ENCODE data around the gene ANKK1.

Gene ANKK1

DNA sequence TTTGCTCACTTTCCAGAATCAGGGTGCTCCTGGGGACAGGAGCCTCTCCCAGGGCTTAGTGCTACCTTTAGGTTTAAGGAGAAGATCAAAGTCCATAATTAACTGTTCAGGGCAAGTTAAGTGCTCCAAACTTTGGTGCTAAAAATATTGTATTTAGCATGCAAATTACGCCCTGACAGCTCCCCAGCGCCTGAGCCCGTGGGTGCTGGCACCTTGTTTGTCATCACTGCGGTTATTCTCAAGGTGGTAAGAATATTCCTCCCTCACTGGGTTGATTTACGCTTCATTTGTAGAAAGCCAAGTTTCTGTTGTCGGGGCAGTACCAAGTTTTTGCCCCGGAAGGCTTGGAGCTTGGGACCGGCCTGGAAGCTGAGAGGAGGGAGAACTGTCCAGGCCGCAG, 21.3 kb downstream of the ANKK1 start:
- no peak for DNase-seq (ENCODE audit: low read depth, low spot score)

- no peak for DNase-seq (ENCODE audit: low read depth, low spot score)
Measured at GRCh38 chr11:113409526-113409925, 21.9 kb downstream of the ANKK1 start.

GRCh38 chr11:113410414-113411135, 23.0 kb downstream of the ANKK1 start:
- DNase-seq (ENCODE audit: low read depth, low spot score): no peak

- DNase-seq (ENCODE audit: low read depth, low spot score): no peak
Measured at GRCh38 chr11:113411536-113411935, 24.0 kb downstream of the ANKK1 start.

GRCh38 chr11:113412675-113413074, 25.1 kb downstream of the ANKK1 start:
- no peak for DNase-seq (ENCODE audit: low read depth, low spot score)

GRCh38 chr11:113415343-113415742, 27.8 kb downstream of the ANKK1 start:
- DNase-seq (ENCODE audit: low read depth, low spot score): no peak

DNA sequence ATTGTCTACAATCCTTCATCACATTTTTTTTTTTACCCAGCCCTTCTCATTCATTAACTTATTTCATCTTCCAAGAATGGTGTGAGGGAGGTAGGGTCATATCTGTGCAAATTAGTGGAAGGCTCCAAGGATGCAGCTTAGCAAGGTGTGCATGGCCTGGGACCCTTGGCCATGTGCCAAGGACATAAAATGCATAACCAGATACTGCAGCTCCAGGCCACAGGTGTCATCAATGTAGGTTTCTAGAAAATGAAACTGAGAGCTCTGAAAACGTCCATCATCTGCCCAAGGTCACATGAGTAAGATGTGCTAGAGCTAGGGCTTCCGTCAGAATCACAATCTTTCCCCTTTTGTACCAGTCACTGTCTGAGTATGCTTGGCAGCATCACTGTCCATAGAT, 29.8 kb downstream of the ANKK1 start:
- DNase-seq (ENCODE audit: low read depth, low spot score): no peak

DNA sequence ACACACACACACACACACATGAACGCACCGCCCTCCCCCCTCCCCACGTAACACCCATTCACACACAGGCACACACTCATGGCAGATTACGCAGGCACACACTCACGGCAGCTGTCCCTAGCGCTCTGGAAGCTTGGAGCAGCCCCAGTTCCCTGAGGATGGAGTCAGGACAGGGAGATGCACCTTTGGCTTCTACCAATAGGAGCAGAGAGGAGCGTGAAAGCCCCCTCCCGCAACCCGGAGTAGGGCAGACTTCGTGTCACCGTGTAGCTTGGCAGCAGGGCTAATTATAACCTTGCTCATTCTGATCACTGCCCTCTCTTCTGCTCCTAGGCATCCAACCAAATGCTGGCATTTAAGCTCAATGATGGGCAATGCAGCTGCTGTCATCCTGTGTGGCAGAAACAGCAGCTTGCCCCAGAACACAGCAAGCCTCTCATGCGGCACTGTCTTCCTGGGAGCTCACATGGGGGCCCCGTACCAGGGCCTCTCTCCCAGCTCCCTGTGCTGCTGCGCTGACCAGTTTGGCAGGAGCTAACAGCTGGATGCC, 31.9 kb downstream of the ANKK1 start:
- DNase-seq (ENCODE audit: low read depth, low spot score): no peak

DNA sequence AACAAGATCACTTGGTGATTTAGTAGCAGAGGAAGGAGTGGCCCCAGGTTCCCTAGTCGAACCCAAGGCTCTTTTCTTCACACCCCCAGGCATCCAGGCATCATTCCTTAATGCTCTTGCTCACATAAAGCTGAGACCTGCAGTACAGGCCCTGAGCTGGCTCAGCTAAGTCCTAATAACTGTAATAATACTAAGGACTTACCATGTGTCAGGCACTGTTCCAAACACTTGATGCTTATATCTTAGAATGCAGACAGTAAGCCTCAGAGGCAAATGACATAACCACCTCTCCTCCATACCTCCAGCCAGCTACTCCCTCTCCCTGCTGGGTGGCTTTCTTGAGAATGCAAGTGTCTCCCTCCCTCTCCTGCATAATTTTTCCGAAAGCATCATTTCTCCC, 33.2 kb downstream of the ANKK1 start:
- DNase-seq (ENCODE audit: low read depth, low spot score): no peak

DNA sequence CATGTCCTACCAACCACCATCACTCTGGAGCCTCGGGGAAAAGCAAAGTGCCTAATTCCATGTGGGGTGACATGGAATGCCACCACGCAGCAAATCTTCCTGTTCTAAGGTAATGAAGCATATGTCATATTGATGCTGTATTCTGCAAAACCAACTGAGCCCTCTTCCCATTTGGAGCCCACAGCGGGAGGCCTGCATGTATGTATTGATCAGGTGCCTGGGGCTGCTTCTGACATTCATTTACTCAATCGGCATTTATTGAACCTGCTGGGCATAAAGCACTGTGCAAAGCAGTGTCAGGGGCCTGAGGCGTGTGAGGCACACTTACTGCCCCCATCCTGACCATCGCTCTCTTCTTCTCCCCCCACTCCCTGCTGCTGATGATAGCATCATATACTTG, 39.1 kb downstream of the ANKK1 start:
- no peak for DNase-seq (ENCODE audit: low read depth, low spot score)

GRCh38 chr11:113431746-113432145, 44.2 kb downstream of the ANKK1 start:
- no peak for DNase-seq (ENCODE audit: low read depth, low spot score)

GRCh38 chr11:113435190-113435968, 47.8 kb downstream of the ANKK1 start:
- DNase-seq (ENCODE audit: low read depth, low spot score): no peak

DNA sequence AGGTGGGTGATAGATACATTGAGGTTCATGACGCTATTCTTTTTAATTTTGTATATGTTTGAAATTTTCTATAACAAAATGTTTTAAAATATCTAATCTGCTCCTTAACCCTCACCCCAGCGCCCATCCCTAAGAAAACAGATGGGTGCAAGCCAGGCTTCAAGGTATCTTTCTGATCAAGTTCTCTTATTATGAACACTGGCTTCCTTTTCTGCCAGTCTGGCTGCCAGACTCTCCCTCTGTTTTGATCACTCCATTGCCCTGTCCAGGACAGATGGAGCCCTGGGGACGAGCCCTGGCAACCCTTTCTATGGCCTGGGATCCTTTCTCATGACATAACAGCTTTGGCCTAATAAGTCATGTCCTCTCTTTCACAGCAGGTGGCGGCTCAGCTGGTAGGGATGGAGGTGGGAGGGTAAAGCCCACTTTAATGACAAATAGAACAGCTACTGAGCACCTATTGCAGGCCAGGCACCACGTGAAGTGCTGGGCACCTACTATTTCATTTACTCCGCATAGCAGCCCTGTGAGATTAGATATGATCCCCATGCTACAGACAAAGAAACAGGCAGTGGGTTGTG, 49.2 kb downstream of the ANKK1 start:
- DNase-seq (ENCODE audit: low read depth, low spot score): no peak

DNA sequence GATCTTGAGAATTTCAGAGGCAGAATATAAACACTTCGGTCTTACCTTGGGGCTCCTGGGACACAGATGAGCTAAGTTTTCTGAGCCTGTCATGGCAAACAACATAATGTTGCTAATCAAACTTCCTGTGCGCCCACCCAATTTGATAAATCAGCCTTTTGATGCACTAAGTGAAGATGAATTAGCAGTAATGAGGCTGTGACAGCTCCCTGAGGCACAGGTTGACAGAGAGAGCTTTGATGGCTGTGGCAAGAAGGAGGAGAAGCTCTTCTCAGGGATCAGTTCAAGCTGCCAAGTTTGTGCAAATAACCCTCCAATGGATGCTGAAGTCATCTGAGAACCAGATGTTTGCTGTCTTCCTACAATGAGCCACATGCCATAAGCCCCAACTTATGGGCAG, 53.2 kb downstream of the ANKK1 start:
- DNase-seq (ENCODE audit: low read depth, low spot score): no peak

DNA sequence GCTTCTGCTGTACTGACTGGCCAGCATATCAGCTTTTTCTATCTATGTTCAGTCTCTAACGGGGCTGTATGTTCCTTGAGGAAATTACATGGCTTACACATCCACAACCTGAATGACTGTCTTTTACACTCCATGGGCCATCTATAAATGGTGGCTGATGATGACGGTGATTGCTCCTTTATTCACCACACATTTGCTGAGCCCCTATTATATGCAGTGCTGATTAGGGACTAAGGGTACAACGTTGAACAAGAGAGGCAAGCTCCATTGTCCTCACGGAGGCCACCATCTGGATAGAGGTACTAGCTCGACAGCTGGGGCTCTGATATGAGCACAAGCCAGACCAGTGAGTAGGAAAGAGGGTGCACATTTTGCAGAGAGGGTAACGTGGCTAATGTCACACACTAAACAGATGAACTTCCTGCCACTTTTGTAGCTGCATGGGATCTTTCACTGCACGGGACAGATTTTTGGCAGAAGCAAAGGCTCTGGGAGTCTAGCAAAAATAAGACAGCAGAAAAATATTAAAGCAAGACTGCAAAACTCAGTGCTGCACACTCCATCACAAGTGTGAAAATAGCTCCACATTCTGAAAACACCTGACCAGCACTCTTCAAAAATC, 57.0 kb downstream of the ANKK1 start:
- no peak for DNase-seq (ENCODE audit: low read depth, low spot score)

GRCh38 chr11:113446112-113446511, 58.5 kb downstream of the ANKK1 start:
- DNase-seq (ENCODE audit: low read depth, low spot score): peak; percentile 25

DNA sequence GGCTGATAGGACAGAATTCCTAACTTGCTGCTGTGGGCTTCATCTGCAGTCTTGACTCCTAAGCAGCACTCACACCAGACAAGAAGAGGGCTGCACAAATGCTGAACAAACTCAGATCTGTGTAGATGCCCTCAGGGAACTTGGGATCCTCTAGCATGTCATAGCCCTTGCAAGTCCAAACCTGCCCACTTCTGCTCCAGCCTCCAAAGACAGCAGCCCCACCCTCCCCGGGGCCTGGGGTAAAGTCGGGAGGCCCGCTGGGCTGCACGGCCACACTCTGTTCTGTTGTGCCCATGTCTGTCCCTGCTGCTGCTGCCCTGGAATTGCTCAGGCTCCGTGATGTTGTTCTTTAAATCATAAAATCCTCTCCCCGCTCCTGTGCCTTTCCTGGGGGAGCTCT, 59.4 kb downstream of the ANKK1 start:
- DNase-seq (ENCODE audit: low read depth, low spot score): no peak

- peak; percentile 52 for DNase-seq (ENCODE audit: low read depth, low spot score)
Measured at GRCh38 chr11:113447621-113448315, 60.2 kb downstream of the ANKK1 start.

GRCh38 chr11:113448316-113448677, 60.7 kb downstream of the ANKK1 start:
- no peak for DNase-seq (ENCODE audit: low read depth, low spot score)

DNA sequence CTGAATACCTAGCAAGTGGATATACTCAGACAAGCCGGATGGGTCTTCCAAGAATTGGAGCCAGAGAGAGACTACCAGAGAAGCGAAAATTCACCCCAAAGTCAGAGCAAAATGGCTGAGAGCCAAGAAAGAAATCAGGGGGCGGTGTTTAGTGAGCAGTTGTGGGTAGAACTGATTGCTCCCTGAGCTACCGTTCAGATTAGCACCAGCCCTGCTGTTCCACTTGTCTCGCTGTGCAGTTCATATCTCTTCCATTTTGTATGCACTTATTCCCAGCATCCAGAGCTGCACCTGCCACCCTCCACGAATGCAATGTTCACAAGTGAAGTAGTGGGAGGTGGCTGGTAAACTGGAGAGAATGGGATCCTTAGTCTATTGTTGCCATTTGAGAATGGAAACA, 62.2 kb downstream of the ANKK1 start:
- DNase-seq (ENCODE audit: low read depth, low spot score): no peak

Data from astrocyte of the hippocampus (primary cell).